TTC549 (cell line): ENCODE results near the gene NCOA5.

Experiments used
- FAIRE-seq: peaks from 2 replicates; lab custom pipeline; 2012; peaks lifted over from hg19 to GRCh38; lab: Jason Lieb, UNC

Gene NCOA5

GRCh38 chr20:46035713-46036112 lies 54.0 kb downstream of the NCOA5 start:
- FAIRE-seq = no peak

GRCh38 chr20:46035253-46035652 lies 54.5 kb downstream of the NCOA5 start:
- no peak for FAIRE-seq

GRCh38 chr20:46034039-46034438 lies 55.7 kb downstream of the NCOA5 start:
- FAIRE-seq = no peak

GRCh38 chr20:46031701-46032254 lies 58.0 kb downstream of the NCOA5 start:
- FAIRE-seq = no peak

GRCh38 chr20:46031014-46031569 lies 58.7 kb downstream of the NCOA5 start:
- no peak for FAIRE-seq

GRCh38 chr20:46030284-46031013 lies 59.3 kb downstream of the NCOA5 start:
- no peak for FAIRE-seq

- no peak for FAIRE-seq
These were observed 60.9 kb downstream of the NCOA5 start, which contains the start of gene SLC12A5 for GRCh38 chr20:46028772-46029371. Gene SLC12A5 (plus strand): TSS chr20:46029215. CDS start chr20:46029345, 130 bp downstream.

- no peak for FAIRE-seq
These were observed 61.7 kb downstream of the NCOA5 start for GRCh38 chr20:46028110-46028509.

- FAIRE-seq = no peak
These were observed 62.4 kb downstream of the NCOA5 start for GRCh38 chr20:46027245-46027853.

- FAIRE-seq = no peak
These were observed 64.4 kb downstream of the NCOA5 start for GRCh38 chr20:46025376-46025783.

- FAIRE-seq = no peak
These were observed 65.8 kb downstream of the NCOA5 start for GRCh38 chr20:46023999-46024398.

GRCh38 chr20:46023148-46023484 lies 66.6 kb downstream of the NCOA5 start:
- no peak for FAIRE-seq

- FAIRE-seq = no peak
These were observed 67.2 kb downstream of the NCOA5 start for GRCh38 chr20:46022411-46023147.

- no peak for FAIRE-seq
These were observed 68.1 kb downstream of the NCOA5 start for GRCh38 chr20:46021361-46022359.

GRCh38 chr20:46020555-46020954 lies 69.2 kb downstream of the NCOA5 start:
- FAIRE-seq = no peak

- no peak for FAIRE-seq
These were observed 71.2 kb downstream of the NCOA5 start for GRCh38 chr20:46018611-46019010.

- FAIRE-seq = no peak
These were observed 71.7 kb downstream of the NCOA5 start for GRCh38 chr20:46018112-46018511.

GRCh38 chr20:46017272-46017671 lies 72.5 kb downstream of the NCOA5 start:
- no peak for FAIRE-seq

- no peak for FAIRE-seq
These were observed 75.0 kb downstream of the NCOA5 start for GRCh38 chr20:46014517-46015396.
